ENCODE measurements around the gene SPATA18.
"Not testable (repeated sequence)": the region's sequence is repeated elsewhere in the genome, so short reads cannot be mapped to it uniquely, and the experiment has no call there.

The SPATA18 gene

DNA sequence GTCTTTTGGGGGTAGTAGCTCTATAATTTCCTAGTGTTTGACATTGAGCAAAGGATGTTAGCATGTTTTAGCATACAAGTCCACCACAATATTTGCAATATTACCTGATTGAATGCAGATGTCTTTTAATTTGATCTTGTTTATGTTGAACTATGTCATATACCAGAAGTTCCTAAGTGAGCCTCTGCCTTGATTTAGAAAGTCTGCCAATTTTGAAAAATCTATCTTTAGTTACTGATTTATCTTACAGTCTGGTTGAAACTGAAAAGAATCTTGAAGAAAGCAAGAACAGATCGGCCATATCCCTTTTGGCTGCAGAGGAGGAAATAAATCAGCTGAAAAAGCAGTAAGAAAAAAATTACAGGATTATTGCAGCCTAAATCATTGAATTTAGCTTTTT is 18.5 kb downstream of the SPATA18 start:
- no peaks in the 10 kb centered on the region for H3K36me3 ChIP-seq (ENCODE audit: insufficient read depth, low read length)
- H3K4me1 ChIP-seq (ENCODE audit: insufficient read depth, low read length) = no peaks in the 10 kb centered on the region
- H3K4me3 ChIP-seq (ENCODE audit: low read length) = no peak overlapping the region
- peaks cover 5% of the 10 kb centered on the region for H3K27me3 ChIP-seq (ENCODE audit: insufficient read depth, low read length)
- no peak overlapping the region for H2AFZ ChIP-seq (ENCODE audit: low read depth, low read length)
- no peaks in the 10 kb centered on the region for H3K9me3 ChIP-seq (ENCODE audit: low read length)

DNA sequence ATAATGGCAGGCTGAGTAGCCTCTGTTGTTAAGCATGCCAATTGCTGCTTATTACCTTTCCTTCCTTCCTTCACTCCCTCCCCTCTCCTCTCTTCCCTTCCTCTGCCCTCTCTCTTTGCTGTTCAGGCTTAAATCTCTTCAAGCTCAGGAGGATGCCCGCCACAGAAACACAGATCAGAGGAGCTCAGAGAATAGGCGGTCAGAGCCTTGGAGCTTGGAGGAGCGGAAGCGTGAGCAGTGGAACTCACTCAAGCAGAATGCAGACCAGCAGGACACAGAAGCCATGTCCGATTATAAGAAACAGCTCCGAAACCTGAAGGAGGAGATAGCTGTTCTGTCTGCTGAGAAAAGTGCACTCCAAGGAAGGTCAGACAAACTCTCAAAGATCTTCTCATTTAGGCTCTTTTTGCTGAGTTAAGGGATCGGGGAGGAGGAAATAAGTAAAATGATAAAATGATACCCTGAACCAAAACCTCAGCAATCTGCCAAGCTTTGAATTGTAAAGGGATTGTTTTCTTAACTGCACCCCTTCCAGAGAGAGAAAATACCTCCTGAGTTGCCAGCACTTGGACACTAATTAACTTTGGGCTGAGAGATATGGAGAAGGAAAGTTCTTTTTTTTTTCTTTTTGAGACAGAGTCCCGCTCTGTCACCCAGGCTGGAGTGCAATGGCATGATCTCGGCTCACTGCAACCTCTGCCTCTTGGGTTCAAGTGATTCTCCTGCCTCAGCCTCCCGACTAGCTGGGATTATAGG is 20.9 kb downstream of the SPATA18 start:
- no peak overlapping the region for H3K4me3 ChIP-seq (ENCODE audit: low read length)

GRCh38 chr4:52076731-52077130 is 25.6 kb downstream of the SPATA18 start:
- peaks cover 31% of the 10 kb centered on the region for H3K27me3 ChIP-seq (ENCODE audit: insufficient read depth, low read length)
- H3K4me3 ChIP-seq (ENCODE audit: low read length) = no peak overlapping the region
- no peaks in the 10 kb centered on the region for H3K9me3 ChIP-seq (ENCODE audit: low read length)
- H3K4me1 ChIP-seq (ENCODE audit: insufficient read depth, low read length) = no peaks in the 10 kb centered on the region
- H3K36me3 ChIP-seq (ENCODE audit: insufficient read depth, low read length) = no peaks in the 10 kb centered on the region
- no peak overlapping the region for H2AFZ ChIP-seq (ENCODE audit: low read depth, low read length)

More for the DNA sequence above, 20.9 kb downstream of the SPATA18 start:
- no peaks in the 10 kb centered on the region for H3K4me1 ChIP-seq (ENCODE audit: insufficient read depth, low read length)
- no peaks in the 10 kb centered on the region for H3K36me3 ChIP-seq (ENCODE audit: insufficient read depth, low read length)
- no peaks in the 10 kb centered on the region for H3K9me3 ChIP-seq (ENCODE audit: low read length)
- peaks cover 26% of the 10 kb centered on the region for H3K27me3 ChIP-seq (ENCODE audit: insufficient read depth, low read length)
- H2AFZ ChIP-seq (ENCODE audit: low read depth, low read length) = no peak overlapping the region

- peaks cover 26% of the 10 kb centered on the region for H3K27me3 ChIP-seq (ENCODE audit: insufficient read depth, low read length)
- no peak overlapping the region for H2AFZ ChIP-seq (ENCODE audit: low read depth, low read length)
- no peaks in the 10 kb centered on the region for H3K9me3 ChIP-seq (ENCODE audit: low read length)
- H3K36me3 ChIP-seq (ENCODE audit: insufficient read depth, low read length) = no peaks in the 10 kb centered on the region
- no peak overlapping the region for H3K4me3 ChIP-seq (ENCODE audit: low read length)
- no peaks in the 10 kb centered on the region for H3K4me1 ChIP-seq (ENCODE audit: insufficient read depth, low read length)
Measured at GRCh38 chr4:52079659-52080058, 28.6 kb downstream of the SPATA18 start.

DNA sequence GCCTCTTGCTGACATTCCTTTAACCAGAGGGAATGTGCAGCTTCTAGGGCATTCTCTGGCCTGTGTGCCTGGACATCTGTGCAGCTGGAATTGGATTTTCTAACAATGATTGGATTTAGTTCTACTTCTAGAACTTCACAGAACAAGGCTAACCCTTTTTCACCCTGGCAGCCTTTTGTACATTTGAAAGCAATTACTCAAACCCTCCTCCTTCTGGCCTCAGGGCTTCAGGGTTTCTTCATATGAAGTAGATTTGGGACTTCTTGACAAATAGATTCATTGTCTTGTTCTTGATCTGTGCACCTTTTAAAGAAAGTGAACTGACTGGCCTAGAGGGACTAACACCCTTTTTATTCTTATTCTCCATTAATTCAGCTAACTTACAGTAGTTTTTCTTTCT is 30.1 kb downstream of the SPATA18 start:
- no peaks in the 10 kb centered on the region for H3K36me3 ChIP-seq (ENCODE audit: insufficient read depth, low read length)
- H3K27me3 ChIP-seq (ENCODE audit: insufficient read depth, low read length) = peaks cover 12% of the 10 kb centered on the region
- no peak overlapping the region for H3K4me3 ChIP-seq (ENCODE audit: low read length)
- no peaks in the 10 kb centered on the region for H3K4me1 ChIP-seq (ENCODE audit: insufficient read depth, low read length)
- no peaks in the 10 kb centered on the region for H3K9me3 ChIP-seq (ENCODE audit: low read length)
- no peak overlapping the region for H2AFZ ChIP-seq (ENCODE audit: low read depth, low read length)

DNA sequence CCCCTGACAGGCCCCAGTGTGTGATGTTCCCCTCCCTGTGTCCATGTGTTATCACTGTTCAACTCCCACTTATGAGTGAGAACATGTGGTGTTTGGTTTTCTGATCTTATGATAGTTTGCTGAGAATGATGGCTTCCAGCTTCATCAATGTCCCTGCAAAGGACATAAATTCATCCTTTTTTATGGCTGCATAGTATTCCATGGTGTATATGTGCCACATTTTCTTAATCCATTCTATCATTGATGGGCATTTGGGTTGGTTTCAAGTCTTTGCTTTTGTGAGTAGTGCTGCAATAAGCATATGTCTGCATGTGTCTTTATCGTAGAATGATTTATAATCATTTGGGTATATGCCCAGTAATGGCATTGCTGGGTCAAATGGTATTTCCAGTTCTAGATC is 35.3 kb downstream of the SPATA18 start:
- H3K36me3 ChIP-seq (ENCODE audit: insufficient read depth, low read length); H3K9me3 ChIP-seq (ENCODE audit: low read length); H2AFZ ChIP-seq (ENCODE audit: low read depth, low read length); H3K4me1 ChIP-seq (ENCODE audit: insufficient read depth, low read length); H3K27me3 ChIP-seq (ENCODE audit: insufficient read depth, low read length); H3K4me3 ChIP-seq (ENCODE audit: low read length): not testable (repeated sequence)

GRCh38 chr4:52091801-52092200 is 40.7 kb downstream of the SPATA18 start:
- no peaks in the 10 kb centered on the region for H3K27me3 ChIP-seq (ENCODE audit: insufficient read depth, low read length)
- H3K9me3 ChIP-seq (ENCODE audit: low read length) = no peaks in the 10 kb centered on the region
- H2AFZ ChIP-seq (ENCODE audit: low read depth, low read length) = no peak overlapping the region
- H3K4me1 ChIP-seq (ENCODE audit: insufficient read depth, low read length) = no peaks in the 10 kb centered on the region
- no peaks in the 10 kb centered on the region for H3K36me3 ChIP-seq (ENCODE audit: insufficient read depth, low read length)
- H3K4me3 ChIP-seq (ENCODE audit: low read length) = no peak overlapping the region

DNA sequence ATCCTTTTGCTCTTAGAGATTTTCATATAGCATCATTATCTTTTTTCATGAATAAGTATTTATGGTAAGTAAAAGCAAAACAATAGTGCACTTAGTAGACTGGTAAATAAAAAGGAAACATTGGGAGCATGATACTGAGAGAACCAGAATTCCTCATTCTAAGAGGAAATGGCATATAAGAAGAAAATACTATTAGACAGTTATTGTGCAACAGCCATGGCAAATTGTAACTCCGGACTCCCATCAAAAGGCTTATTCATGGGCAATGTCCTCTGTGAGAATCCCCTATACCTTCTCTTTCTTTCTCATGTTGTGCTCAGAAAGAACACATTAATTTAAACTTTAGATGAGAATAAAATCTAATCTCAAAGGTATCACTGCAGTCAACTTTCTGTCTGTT is 42.4 kb downstream of the SPATA18 start:
- no peaks in the 10 kb centered on the region for H3K9me3 ChIP-seq (ENCODE audit: low read length)
- H3K27me3 ChIP-seq (ENCODE audit: insufficient read depth, low read length) = no peaks in the 10 kb centered on the region
- no peaks in the 10 kb centered on the region for H3K36me3 ChIP-seq (ENCODE audit: insufficient read depth, low read length)
- H3K4me3 ChIP-seq (ENCODE audit: low read length) = no peak overlapping the region
- no peaks in the 10 kb centered on the region for H3K4me1 ChIP-seq (ENCODE audit: insufficient read depth, low read length)
- H2AFZ ChIP-seq (ENCODE audit: low read depth, low read length) = no peak overlapping the region

DNA sequence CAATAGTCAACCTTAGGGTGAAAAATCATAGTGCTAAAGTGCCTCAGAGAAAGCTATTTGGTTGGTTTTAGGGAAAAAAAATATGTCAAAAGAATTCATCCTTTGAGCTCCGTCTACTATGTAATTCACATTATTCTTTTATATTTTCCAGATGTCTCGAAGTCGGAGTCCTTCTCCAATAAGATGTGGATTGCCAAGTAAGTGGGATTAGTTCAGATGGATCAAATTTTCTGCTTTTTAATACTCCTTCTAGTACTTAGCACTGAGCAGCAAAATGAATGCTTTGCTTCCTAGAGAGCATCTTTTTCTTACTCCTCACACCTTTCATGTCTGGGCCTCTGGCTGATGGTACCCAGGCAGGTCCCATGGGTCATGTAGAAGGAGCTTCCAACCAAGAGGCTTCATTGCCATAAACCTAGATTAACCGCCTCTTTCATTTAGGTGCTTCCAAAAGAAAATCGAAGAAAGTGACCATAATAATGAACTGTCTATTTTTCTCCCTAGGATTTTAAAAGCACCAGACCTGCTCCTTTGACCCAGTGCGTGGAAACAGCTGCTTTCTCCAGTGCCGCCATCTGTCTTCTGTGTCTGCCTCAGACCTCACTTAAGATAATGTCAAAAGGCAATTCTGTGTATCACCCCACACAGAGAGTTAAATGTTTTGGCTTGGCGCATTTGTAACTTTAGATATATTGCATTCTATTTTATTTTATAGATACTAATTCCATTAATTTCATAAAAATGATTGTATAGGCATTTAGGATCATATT is 43.5 kb downstream of the SPATA18 start:
- Histone ChIP-seq H3K4me1 (ENCODE audit: insufficient read depth, low read length) (no peaks in the 10 kb centered on the region), H3K27me3 (ENCODE audit: insufficient read depth, low read length) (no peaks in the 10 kb centered on the region), H3K4me3 (ENCODE audit: low read length) (no peak overlapping the region), H3K36me3 (ENCODE audit: insufficient read depth, low read length) (no peaks in the 10 kb centered on the region), H2AFZ (ENCODE audit: low read depth, low read length) (no peak overlapping the region), H3K9me3 (ENCODE audit: low read length) (no peaks in the 10 kb centered on the region)

DNA sequence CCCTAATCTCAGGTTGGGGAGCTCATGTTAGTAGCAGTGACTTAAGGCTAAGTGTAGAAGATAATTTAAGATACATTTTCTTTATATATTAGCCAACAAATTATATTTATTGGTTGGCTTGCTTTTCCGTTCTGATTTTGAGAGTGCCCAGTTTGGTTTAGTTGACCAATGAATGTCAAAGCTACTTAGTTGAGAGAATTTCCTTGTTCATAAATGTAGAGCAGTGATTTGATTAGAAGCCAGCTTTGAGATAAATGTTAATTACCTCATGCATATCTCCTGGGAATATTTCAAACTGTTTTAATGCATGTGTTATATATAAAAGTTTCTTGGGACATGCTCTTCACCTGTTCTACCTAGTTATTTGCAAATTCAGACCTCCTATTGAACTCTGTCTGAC is 44.3 kb downstream of the SPATA18 start:
- H3K27me3 ChIP-seq (ENCODE audit: insufficient read depth, low read length) = no peaks in the 10 kb centered on the region
- no peak overlapping the region for H3K4me3 ChIP-seq (ENCODE audit: low read length)
- H3K9me3 ChIP-seq (ENCODE audit: low read length) = no peaks in the 10 kb centered on the region
- H2AFZ ChIP-seq (ENCODE audit: low read depth, low read length) = no peak overlapping the region
- H3K36me3 ChIP-seq (ENCODE audit: insufficient read depth, low read length) = no peaks in the 10 kb centered on the region
- no peaks in the 10 kb centered on the region for H3K4me1 ChIP-seq (ENCODE audit: insufficient read depth, low read length)

DNA sequence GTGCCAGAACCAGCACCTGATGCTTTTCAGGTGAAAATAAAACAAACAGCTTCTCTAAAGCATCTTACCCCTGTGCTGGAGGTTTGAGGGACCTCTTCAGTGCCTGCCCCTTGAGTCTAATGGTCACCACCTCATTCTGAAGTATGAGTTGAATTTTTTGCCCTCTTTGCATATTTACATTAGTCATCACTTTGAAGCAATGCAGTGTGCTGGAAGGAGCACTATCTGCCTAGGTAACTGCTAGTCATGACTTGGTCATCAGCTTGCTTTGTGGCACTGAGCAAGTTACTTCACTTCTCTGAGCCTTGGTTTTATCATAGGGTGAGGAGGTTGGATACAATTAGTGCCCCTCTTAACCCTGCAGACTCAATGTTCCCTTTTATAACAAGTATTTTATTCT is 44.9 kb downstream of the SPATA18 start:
- Histone ChIP-seq H3K9me3 (ENCODE audit: low read length) (no peaks in the 10 kb centered on the region), H3K27me3 (ENCODE audit: insufficient read depth, low read length) (peaks cover 4% of the 10 kb centered on the region), H3K4me3 (ENCODE audit: low read length) (no peak overlapping the region), H3K4me1 (ENCODE audit: insufficient read depth, low read length) (no peaks in the 10 kb centered on the region), H2AFZ (ENCODE audit: low read depth, low read length) (no peak overlapping the region), H3K36me3 (ENCODE audit: insufficient read depth, low read length) (no peaks in the 10 kb centered on the region)

DNA sequence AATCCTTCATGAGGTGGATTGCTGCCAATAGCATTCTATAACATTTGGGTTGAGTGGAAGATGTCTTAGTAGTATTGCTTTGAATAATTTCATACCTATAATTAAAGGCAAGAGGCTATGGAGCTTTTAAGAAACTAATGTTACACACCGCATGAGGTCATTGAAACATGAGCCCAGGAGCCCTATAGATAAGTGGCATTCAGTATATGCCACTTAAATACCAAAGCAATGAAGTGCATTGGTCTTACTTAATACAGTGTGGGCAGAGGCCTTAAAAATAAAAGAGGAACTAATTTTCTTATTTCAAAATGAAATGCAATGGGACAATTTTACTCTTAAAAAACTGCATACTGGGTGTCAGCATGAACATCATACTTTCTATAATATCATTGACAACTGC is 47.5 kb downstream of the SPATA18 start:
- Histone ChIP-seq H3K9me3 (ENCODE audit: low read length) (no peaks in the 10 kb centered on the region), H3K4me3 (ENCODE audit: low read length) (no peak overlapping the region), H2AFZ (ENCODE audit: low read depth, low read length) (no peak overlapping the region)

GRCh38 chr4:52099860-52100461 is 48.9 kb downstream of the SPATA18 start:
- Histone ChIP-seq H3K9me3 (ENCODE audit: low read length) (no peaks in the 10 kb centered on the region), H3K36me3 (ENCODE audit: insufficient read depth, low read length) (no peaks in the 10 kb centered on the region), H3K4me1 (ENCODE audit: insufficient read depth, low read length) (no peaks in the 10 kb centered on the region), H2AFZ (ENCODE audit: low read depth, low read length) (no peak overlapping the region), H3K27me3 (ENCODE audit: insufficient read depth, low read length) (peaks cover 4% of the 10 kb centered on the region), H3K4me3 (ENCODE audit: low read length) (no peak overlapping the region)

More for the DNA sequence above, 47.5 kb downstream of the SPATA18 start:
- no peaks in the 10 kb centered on the region for H3K4me1 ChIP-seq (ENCODE audit: insufficient read depth, low read length)
- H3K27me3 ChIP-seq (ENCODE audit: insufficient read depth, low read length) = peaks cover 4% of the 10 kb centered on the region
- H3K36me3 ChIP-seq (ENCODE audit: insufficient read depth, low read length) = no peaks in the 10 kb centered on the region

All from neuron (in vitro differentiated cells).